Measurements from ENCODE around the gene ADCY2. TPM values are rescaled to one million over a fixed set of nuclear protein-coding genes. Genes with fewer than 3 reads are reported as not detected.
A peak's percentile ranks its signal among the peaks of the same experiment; 100 is the strongest.

The ADCY2 gene
- total RNA-seq, 6 experiments from 2014 or later, result 0.93 TPM; not detected in 5

DNA sequence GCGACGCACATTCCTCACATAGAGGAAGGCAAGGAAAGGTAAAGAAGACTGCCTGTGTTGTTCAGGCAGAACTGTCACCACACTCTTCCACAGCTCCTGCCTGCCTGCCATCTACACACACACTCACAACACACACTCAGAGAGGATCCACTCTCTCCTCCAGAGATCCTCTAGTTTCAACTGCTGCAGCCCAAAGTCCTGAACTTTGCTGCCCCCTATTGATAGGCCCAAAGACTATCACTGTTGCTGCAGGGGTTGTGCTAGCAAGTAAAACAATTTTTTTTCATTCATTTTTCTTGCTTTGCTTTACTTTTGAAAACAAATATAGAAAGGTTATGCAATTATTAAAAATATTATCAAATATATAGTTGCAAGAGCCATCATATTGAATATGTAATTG lies 460.9 kb downstream of the ADCY2 start:
- 95% methylated on average over 2 of the region's 2 CpGs for WGBS (ENCODE audit: insufficient coverage, low coverage, low lambda C conversion rate, missing lambda C conversion rate)
- H3K36me3 ChIP-seq, result peaks cover 0 to 28% (median 17%) of the 10 kb centered on the region in 4 donors
- TF ChIP-seq, protein P1, sequence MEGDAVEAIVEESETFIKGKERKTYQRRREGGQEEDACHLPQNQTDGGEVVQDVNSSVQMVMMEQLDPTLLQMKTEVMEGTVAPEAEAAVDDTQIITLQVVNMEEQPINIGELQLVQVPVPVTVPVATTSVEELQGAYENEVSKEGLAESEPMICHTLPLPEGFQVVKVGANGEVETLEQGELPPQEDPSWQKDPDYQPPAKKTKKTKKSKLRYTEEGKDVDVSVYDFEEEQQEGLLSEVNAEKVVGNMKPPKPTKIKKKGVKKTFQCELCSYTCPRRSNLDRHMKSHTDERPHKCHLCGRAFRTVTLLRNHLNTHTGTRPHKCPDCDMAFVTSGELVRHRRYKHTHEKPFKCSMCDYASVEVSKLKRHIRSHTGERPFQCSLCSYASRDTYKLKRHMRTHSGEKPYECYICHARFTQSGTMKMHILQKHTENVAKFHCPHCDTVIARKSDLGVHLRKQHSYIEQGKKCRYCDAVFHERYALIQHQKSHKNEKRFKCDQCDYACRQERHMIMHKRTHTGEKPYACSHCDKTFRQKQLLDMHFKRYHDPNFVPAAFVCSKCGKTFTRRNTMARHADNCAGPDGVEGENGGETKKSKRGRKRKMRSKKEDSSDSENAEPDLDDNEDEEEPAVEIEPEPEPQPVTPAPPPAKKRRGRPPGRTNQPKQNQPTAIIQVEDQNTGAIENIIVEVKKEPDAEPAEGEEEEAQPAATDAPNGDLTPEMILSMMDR (IDR thresholded peaks at IDR 0.05), result peak; percentile 68 to 85 (median 76)
- TF ChIP-seq POLR2A (IDR thresholded peaks at IDR 0.05), result no peak
- H3K27me3 ChIP-seq, result no peaks in the 10 kb centered on the region
- no peak overlapping the region for H3K4me3 ChIP-seq
- no peaks in the 10 kb centered on the region for H3K9me3 ChIP-seq
- DNase-seq, result no peak
- H3K27ac ChIP-seq, result no peak overlapping the region
- peaks cover 0 to 10% (median 3%) of the 10 kb centered on the region in 4 donors for H3K4me1 ChIP-seq
- intact Hi-C loops (cut with DNase I), result no loop called here
- ATAC-seq, result peak; percentile 86 to 92 (median 90)

DNA sequence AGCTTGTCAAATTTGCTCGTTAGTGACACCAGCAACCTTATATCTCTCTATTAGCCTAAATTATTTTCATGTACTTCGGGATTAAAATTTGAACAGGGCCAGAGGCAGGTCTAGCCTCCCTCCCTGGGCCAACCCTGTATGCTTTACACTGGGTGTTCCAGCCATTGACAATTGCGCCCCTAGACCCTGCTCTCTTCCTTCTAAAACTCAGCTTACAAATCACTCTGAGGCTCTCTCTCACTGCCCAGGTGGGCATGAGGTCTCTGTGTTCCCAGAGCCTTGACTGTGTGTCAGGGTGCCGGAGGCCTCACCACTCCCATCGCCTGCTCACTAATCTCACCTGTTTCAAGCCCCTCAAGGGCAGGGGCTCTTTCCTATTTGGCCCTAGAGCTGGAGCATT lies 461.4 kb downstream of the ADCY2 start:
- H3K4me3 ChIP-seq, result no peak overlapping the region
- 66% methylated on average over 4 of the region's 5 CpGs for WGBS (ENCODE audit: insufficient coverage, low coverage, low lambda C conversion rate, missing lambda C conversion rate)
- peaks cover 0 to 5% (median 1%) of the 10 kb centered on the region in 4 donors for H3K4me1 ChIP-seq
- H3K27ac ChIP-seq, result no peak overlapping the region
- no peaks in the 10 kb centered on the region for H3K9me3 ChIP-seq
- ATAC-seq (no peak), DNase-seq (no peak)
- no peaks in the 10 kb centered on the region for H3K27me3 ChIP-seq
- peaks cover 0 to 33% (median 20%) of the 10 kb centered on the region in 4 donors for H3K36me3 ChIP-seq
- no peak for TF ChIP-seq POLR2A (IDR thresholded peaks at IDR 0.05)
- TF ChIP-seq, protein P1 (IDR thresholded peaks at IDR 0.05), result no peak
- intact Hi-C loops (cut with DNase I), result no loop called here

DNA sequence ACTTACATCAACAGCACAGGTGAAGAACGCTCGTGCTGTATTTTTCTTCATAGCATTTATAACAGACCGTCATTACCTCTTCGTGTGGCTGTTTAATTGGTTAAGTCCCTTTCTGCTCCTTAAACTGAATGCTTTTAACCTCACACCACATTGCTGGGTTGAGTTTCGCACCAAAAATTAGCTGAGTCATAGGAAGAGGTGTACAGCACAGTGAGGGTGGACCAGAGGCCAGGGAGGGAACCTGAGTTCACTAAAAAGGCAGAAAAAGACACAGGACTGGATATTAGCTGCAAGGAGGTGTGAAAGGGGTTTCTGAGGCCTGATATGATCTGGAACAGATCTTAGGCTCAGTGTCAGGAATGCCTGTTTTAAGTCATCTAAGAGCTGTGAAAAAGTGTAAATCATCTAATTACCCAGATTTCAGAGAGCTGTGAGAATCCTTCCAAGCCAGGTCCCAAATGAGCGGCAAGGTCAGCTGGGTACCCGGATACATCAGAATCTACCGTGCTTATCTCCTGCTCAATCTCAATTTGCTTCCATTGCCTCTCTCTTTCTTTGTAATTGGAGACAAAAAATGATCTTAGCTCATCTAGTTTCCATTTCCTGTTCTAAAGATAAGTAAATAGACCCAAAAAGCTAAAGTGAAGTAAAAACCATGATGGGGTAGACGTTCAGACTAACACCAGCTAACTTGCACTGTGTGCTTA lies 462.1 kb downstream of the ADCY2 start:
- peaks cover 0 to 39% (median 20%) of the 10 kb centered on the region in 4 donors for H3K36me3 ChIP-seq
- no peaks in the 10 kb centered on the region for H3K27me3 ChIP-seq
- 74% methylated on average over 8 of the region's 9 CpGs for whole genome bisulfite sequencing (ENCODE audit: insufficient coverage, low coverage, low lambda C conversion rate, missing lambda C conversion rate)
- intact Hi-C loops (cut with DNase I), result no loop called here
- DNase-seq, result no peak
- no peak overlapping the region for H3K4me3 ChIP-seq
- no peaks in the 10 kb centered on the region for H3K4me1 ChIP-seq
- H3K27ac ChIP-seq, result no peak overlapping the region
- no peak for ATAC-seq
- TF ChIP-seq, protein P1 (IDR thresholded peaks at IDR 0.05), result no peak
- no peak for TF ChIP-seq POLR2A (IDR thresholded peaks at IDR 0.05)
- no peaks in the 10 kb centered on the region for H3K9me3 ChIP-seq

DNA sequence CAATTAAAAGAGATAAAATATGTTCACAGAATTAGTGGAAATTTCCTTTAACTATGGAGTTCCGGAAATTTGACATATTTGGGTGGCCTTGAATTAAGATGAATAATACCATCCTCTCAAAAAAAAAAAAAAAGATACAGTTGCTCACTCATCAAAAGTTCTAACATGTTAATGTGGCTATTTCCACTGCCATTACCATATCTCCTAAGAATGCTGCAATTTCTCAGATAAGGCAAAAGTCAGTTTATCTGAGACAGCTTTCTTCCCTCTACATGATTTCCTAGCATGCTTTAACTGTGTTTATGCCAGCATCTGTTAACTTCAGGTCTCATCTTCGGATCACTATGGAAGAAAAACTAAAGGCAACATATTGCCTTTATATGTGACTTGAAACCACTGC lies 470.3 kb downstream of the ADCY2 start:
- Histone ChIP-seq H3K27me3 (no peaks in the 10 kb centered on the region), H3K27ac (no peak overlapping the region), H3K4me3 (no peak overlapping the region), H3K9me3 (no peaks in the 10 kb centered on the region), H3K4me1 (peaks cover 0 to 20% (median 4%) of the 10 kb centered on the region in 4 donors), H3K36me3 (peaks cover 0 to 24% (median 16%) of the 10 kb centered on the region in 4 donors)
- 89% methylated on average over 2 of the region's 2 CpGs for WGBS (ENCODE audit: insufficient coverage, low coverage, low lambda C conversion rate, missing lambda C conversion rate)
- intact Hi-C loops (cut with DNase I), result no loop called here
- TF ChIP-seq, protein P1 (IDR thresholded peaks at IDR 0.05), result no peak
- DNase-seq, result no peak
- ATAC-seq, result no peak

Measured in right lobe of liver (tissue), 6 donors.